HG02623 (cell line): ENCODE results near the gene STK31.
"Not testable (repeated sequence)": the region's sequence is repeated elsewhere in the genome, so short reads cannot be mapped to it uniquely, and the experiment has no call there.

Experiments used
- ATAC-seq: cut with Tn5 transposase; IDR thresholded peaks from one replicate; pipeline ENCODE4 v1.9.1; 2021; ENCODE audit warnings: moderate library complexity; ENCODE audit not compliant: unreplicated experiment

Gene STK31

GRCh38 chr7:23788843-23789242 is 78.8 kb downstream of the STK31 start:
- no peak for ATAC-seq

GRCh38 chr7:23791721-23792120 is 81.7 kb downstream of the STK31 start:
- ATAC-seq: no peak

GRCh38 chr7:23802720-23803397 is 92.8 kb downstream of the STK31 start:
- no peak for ATAC-seq

GRCh38 chr7:23804707-23805106 is 94.7 kb downstream of the STK31 start:
- no peak for ATAC-seq

DNA sequence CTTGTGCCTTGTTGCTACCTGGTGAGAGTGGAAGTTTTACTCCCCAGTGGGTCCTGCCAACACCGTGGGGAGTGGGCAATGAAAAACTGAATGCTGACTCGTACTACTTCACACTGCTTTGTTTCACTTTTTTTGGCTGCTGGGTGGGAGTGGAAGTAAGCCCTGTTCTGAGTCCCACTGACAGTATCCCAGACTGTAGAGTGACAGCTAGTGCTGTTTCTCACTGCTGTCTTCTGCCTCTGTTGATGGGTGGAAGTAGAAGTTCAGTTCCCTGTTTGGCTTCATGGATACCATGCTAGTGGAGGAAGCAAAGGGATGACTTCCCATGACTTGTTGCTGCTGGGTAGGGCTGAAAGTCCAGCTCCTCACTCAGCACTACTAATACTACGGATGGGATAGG is 98.4 kb downstream of the STK31 start:
- ATAC-seq: no peak

DNA sequence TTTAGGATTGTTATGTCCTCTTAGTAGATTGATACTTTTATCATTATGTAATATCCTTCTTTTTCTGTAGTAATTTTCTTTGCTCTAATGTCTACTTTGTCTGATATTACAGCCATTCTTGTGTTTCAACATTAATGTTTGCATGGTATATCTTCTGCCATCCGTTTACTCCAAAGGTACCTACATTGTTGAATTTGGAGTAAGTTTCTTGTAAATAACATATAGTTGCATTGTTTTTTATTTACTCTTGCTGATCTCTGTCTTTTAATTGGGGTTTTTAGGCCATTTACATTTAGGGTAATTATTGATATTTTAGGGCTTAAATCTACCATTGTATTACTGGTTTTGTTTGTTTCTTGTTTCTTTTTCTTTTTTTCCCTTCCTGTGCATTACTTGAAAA is 100.1 kb downstream of the STK31 start:
- ATAC-seq: no peak

GRCh38 chr7:23811540-23811939 is 101.5 kb downstream of the STK31 start:
- no peak for ATAC-seq

- ATAC-seq: not testable (repeated sequence)
Measured at GRCh38 chr7:23828125-23828524, 118.1 kb downstream of the STK31 start.

DNA sequence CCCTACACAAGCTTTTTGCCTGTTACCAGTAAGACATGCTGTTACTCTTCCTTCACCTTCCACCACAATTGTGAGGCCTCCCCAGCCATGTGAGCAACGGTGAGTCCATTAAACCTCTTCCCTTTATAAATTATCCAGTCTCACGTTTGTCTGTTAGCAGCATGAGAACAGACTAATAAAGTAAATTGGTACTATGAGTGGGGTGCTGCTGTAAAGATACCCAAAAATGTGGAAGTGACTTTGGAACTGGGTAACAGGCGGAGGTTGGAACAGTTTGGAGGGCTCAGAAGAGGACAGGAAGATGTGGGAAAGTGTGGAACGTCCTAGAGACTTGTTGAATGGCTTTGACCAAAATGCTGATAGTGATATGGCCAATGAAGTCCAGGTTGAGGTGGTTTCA is 122.7 kb downstream of the STK31 start:
- ATAC-seq: not testable (repeated sequence)

DNA sequence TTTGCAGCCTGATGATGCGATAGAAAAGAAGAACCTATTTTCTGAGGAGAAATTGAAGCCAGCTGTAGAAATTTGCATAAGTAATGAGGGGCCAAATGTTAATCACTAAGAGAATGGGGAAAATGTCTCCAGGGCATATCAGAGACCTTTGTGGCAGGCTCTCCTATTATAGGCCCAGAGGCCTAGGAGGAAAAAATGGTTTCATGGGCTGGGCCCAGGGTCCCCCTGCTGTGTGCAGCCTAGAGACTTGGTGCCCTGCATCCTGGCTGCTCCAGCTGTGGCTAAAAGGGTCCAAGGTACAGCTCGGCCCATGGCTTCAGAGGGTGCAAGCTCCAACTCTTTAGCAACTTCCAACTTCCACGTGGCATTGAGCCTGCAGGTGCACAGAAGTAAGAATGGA is 123.4 kb downstream of the STK31 start:
- no peak for ATAC-seq

GRCh38 chr7:23844837-23845236 is 134.8 kb downstream of the STK31 start:
- ATAC-seq: not testable (repeated sequence)

- ATAC-seq: no peak
Measured at GRCh38 chr7:23852135-23852534, 142.1 kb downstream of the STK31 start.

DNA sequence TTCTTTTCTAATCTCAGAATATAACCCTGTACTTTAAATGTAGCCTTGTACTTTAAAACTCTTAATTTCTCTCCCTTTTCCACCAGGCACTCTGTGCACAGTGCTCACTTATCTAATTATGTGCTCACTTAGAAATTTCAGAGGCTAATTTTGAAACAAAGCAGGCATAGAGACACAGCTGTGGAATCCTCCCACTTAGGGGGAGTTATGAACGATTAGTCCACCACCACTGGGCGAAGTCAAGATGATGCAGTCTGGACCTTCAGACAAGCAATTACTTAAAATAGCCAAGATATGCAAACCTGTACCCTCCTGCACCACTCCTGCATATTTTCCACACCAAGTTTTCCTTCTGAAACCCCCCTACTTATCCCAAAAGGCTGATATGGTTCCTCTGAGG is 143.0 kb downstream of the STK31 start:
- ATAC-seq: no peak

DNA sequence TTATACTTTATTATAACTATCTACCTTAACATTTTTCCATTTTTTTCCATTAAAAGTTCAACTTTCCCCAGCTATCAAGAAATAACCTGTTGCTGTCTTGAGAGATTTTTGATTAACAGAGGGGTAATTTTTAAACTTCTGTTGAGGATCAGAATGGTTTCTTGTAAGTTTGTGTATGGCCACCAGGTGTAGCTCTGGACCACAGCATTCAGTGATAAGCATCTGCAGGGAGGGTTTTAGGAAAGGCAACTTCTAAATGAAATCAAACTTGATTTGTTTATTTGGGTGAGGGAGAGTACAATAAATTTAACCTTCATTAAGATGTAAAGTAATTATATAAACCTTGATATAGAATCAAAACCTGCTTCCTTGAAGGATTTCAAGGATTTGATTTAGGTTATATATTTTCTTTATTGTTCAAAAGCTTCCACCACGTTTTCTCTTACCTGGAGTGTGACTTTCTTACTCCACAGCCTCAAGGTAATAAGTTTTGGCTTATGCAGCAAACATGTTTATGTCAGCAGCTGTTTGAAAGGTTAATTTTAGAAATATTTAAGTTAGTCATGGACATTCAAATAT is 153.3 kb downstream of the STK31 start:
- no peak for ATAC-seq

DNA sequence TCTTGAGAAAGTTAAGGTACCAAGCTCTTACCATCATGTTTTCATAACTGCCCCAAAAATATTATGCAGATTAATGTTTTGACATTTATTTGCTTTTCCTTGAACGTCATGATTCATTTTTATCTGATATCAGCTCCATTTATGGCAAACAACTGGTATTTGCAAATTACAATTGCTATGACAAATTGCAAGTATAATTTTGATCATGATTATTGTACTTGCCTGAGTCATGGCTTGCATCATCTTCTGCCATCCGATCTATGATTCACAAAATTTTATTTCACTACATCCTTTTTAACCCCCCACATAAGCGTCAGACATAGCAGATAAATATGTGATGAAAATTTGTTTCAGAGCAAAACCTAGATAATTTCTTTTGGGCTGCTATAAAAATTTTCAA is 155.0 kb downstream of the STK31 start:
- no peak for ATAC-seq

GRCh38 chr7:23873306-23873705 is 163.3 kb downstream of the STK31 start:
- no peak for ATAC-seq

GRCh38 chr7:23876526-23876925 is 166.5 kb downstream of the STK31 start:
- ATAC-seq: not testable (repeated sequence)
